OCI-LY1 (cell line): ENCODE data around the gene GTSE1.

Experiments used
- H2AFZ ChIP-seq: fragments of 200-600 bp; sonication (generic), shearing (Covaris generic); 2 replicates; pipeline ENCODE4 v1.6.0; 2014; ENCODE audit warnings: antibody characterized with exemption, mild to moderate bottlenecking, low read length
- H3F3A ChIP-seq: fragments of 200-600 bp; sonication (generic), shearing (Covaris generic); 2 replicates; pipeline ENCODE4 v1.6.0; 2014; ENCODE audit warnings: mild to moderate bottlenecking, antibody characterized with exemption, low read length, moderate library complexity; ENCODE audit not compliant: insufficient read depth
- H3K27ac ChIP-seq: fragments of 200-600 bp; sonication (generic); 2 replicates; pipeline ENCODE4 v1.5.1; 2014; ENCODE audit warnings: low read length, mixed run types, mild to moderate bottlenecking, low read depth; ENCODE audit not compliant: poor library complexity, severe bottlenecking
- H3K27me3 ChIP-seq: fragments of 200-600 bp; sonication (generic); 2 replicates; pipeline ENCODE4 v1.6.0; 2014; ENCODE audit warnings: antibody characterized with exemption, mild to moderate bottlenecking, low read length, moderate library complexity; ENCODE audit not compliant: insufficient read depth
- H3K36me3 ChIP-seq: fragments of 200-600 bp; sonication (generic); 2 replicates; pipeline ENCODE4 v1.6.1; 2014; ENCODE audit warnings: mild to moderate bottlenecking, antibody characterized with exemption, low read length, moderate library complexity, mixed read lengths; ENCODE audit not compliant: insufficient read depth
- H3K4me1 ChIP-seq: fragments of 200-600 bp; sonication (generic); 2 replicates; pipeline ENCODE4 v1.5.1; 2014; ENCODE audit warnings: mild to moderate bottlenecking, low read length, moderate library complexity; ENCODE audit not compliant: insufficient read depth, severe bottlenecking
- H3K4me2 ChIP-seq: fragments of 200-600 bp; sonication (generic), shearing (Covaris generic); 2 replicates; pipeline ENCODE4 v1.6.1; 2014; ENCODE audit warnings: low read length
- H3K4me3 ChIP-seq: fragments of 200-600 bp; sonication (generic); 2 replicates; pipeline ENCODE4 v1.5.1; 2014; ENCODE audit warnings: low read length, low read depth, mild to moderate bottlenecking, mixed read lengths; ENCODE audit not compliant: poor library complexity, severe bottlenecking
- H3K79me2 ChIP-seq: fragments of 200-600 bp; shearing (Covaris generic); 2 replicates; pipeline ENCODE4 v1.6.1; 2016; ENCODE audit warnings: mixed run types, low read length, mixed read lengths; ENCODE audit not compliant: insufficient read depth
- H3K9ac ChIP-seq: fragments of 200-600 bp; sonication (generic), shearing (Covaris generic); 2 replicates; pipeline ENCODE4 v1.6.1; 2014; ENCODE audit warnings: mild to moderate bottlenecking, low read length, mixed read lengths
- H3K9me2 ChIP-seq: fragments of 200-600 bp; sonication (generic), shearing (Covaris generic); 2 replicates; pipeline ENCODE4 v1.6.1; 2014; ENCODE audit warnings: low read depth, mild to moderate bottlenecking, low read length, mixed read lengths
- H3K9me3 ChIP-seq: fragments of 200-600 bp; shearing (Covaris generic); 2 replicates; pipeline ENCODE4 v1.6.1; 2014; ENCODE audit warnings: low read length, mixed read lengths
- H4K20me1 ChIP-seq: fragments of 200-600 bp; sonication (generic), shearing (Covaris generic); 2 replicates; pipeline ENCODE4 v1.6.0; 2016; ENCODE audit warnings: mild to moderate bottlenecking, low read length; ENCODE audit not compliant: insufficient read depth
- EZH2 ChIP-seq: fragments of 200-600 bp; sonication (generic), shearing (Covaris generic); IDR thresholded peaks from 2 replicates; pipeline ENCODE4 v1.8.0; 2017; ENCODE audit warnings: borderline replicate concordance, mixed run types, mild to moderate bottlenecking, antibody characterized with exemption, low read length, moderate library complexity, mixed read lengths
- TF ChIP-seq, protein P1 (sequence below): fragments of 200-600 bp; sonication (generic), shearing (Covaris generic); IDR thresholded peaks from 2 replicates; pipeline ENCODE4 v1.5.1; 2017; ENCODE audit warnings: mild to moderate bottlenecking, antibody characterized with exemption, low read length, moderate library complexity, mixed read lengths

The GTSE1 gene

DNA sequence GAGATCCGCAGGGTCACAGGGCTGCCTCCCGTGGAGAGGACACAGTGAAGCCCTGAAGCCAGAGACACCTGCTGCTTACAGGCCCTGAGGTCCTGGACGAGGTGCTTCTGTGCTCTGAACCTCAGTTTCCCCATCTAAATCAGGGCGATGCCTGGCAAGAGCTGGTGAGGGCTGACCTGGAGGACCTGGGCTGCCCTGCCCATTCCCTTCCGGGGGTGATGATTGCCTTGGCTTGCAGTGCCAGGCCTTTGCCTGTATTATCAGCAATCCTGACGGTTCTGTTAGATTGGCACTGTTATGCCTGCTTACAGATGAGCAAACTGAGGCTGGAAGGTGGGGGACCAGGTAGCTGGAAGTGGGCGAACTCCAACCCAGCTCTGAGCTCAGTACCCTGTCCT is 7.8 kb upstream of the GTSE1 start:
- TF ChIP-seq, protein P1, sequence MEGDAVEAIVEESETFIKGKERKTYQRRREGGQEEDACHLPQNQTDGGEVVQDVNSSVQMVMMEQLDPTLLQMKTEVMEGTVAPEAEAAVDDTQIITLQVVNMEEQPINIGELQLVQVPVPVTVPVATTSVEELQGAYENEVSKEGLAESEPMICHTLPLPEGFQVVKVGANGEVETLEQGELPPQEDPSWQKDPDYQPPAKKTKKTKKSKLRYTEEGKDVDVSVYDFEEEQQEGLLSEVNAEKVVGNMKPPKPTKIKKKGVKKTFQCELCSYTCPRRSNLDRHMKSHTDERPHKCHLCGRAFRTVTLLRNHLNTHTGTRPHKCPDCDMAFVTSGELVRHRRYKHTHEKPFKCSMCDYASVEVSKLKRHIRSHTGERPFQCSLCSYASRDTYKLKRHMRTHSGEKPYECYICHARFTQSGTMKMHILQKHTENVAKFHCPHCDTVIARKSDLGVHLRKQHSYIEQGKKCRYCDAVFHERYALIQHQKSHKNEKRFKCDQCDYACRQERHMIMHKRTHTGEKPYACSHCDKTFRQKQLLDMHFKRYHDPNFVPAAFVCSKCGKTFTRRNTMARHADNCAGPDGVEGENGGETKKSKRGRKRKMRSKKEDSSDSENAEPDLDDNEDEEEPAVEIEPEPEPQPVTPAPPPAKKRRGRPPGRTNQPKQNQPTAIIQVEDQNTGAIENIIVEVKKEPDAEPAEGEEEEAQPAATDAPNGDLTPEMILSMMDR = no peak
- TF ChIP-seq EZH2 = no peak
- H3K79me2 ChIP-seq = no peaks in the 10 kb centered on the region
- H3K4me1 ChIP-seq = peaks cover 24% of the 10 kb centered on the region
- H3K9me3 ChIP-seq = no peaks in the 10 kb centered on the region
- no peak overlapping the region for H3K4me3 ChIP-seq
- no peaks in the 10 kb centered on the region for H3K27me3 ChIP-seq
- H2AFZ ChIP-seq = no peak overlapping the region
- H3K9me2 ChIP-seq = no peaks in the 10 kb centered on the region
- H3F3A ChIP-seq = no peaks in the 10 kb centered on the region
- no peak overlapping the region for H3K27ac ChIP-seq
- no peaks in the 10 kb centered on the region for H4K20me1 ChIP-seq
- no peak overlapping the region for H3K4me2 ChIP-seq
- H3K36me3 ChIP-seq = no peaks in the 10 kb centered on the region; the same call in 1 of the 2 replicates
- H3K9ac ChIP-seq = no peak overlapping the region

DNA sequence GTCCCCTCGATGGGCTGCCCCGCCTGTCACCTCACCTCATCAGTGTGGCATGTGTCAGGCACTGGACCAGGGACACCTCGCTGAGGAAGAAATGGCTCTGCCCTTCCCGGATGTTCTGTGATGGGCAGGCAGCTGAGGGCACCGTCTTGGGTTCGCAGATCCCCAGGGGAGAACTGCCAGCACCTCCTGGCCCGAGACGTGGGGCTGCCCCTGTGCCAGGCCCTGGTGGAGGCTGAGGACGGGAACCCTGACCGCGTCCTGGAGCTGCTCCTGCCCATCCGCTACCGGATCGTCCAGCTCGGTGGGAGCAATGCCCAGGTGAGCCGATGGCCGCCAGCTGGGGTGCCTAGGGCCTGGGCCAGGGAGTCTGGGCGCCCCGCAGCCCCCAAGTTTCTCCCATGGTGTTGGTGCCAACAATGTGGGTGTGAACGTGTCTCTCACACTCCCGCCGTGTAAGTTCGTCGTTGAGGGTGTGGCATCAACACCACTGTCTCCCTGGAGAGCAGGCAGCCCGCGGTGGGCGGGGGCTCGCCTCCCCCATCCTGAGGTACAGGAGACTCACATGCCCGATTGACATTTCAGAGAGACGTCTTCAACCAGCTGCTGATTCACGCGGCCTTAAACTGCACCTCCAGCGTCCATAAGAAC is 7.3 kb upstream of the GTSE1 start:
- no peak overlapping the region for H2AFZ ChIP-seq

DNA sequence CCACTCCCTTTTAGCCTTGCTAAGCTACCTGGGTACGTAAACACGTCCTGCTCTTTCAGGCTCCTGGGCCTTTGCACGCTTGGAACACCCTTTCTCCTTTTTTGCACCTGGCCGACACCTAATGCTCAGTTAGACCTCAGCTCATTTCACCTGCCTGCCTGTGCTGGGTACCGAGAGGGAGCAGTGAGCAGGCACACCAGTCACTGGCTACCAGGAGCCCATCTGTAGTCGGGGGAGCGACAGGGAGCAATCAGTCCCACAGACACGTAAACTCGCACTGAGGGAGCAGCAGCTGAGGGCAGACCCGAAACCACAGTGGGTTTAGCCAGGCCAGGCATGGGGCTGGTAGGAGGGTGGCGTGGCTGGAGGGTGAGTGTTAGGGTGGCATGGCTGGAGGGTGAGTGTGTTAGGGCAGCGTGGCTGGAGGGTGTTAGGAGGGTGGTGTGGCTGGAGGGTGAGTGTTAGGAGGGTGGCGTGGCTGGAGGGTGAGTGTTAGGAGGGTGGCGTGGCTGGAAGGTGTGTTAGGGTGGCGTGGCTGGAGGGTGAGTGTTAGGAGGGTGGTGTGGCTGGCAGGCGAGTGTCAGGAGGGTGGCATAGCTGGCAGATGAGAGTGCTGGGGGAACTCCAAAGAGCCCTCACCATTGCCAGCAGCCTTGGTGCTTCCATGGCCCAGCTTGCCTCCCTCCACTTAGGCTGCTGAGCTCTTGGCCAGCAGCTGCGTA is 6.4 kb upstream of the GTSE1 start:
- Histone ChIP-seq H2AFZ (no peak overlapping the region), H3K9me2 (no peaks in the 10 kb centered on the region), H3K79me2 (no peaks in the 10 kb centered on the region), H3K4me2 (no peak overlapping the region), H3K9ac (no peak overlapping the region), H3K27me3 (no peaks in the 10 kb centered on the region), H3K27ac (no peak overlapping the region), H4K20me1 (no peaks in the 10 kb centered on the region), H3K36me3 (no peaks in the 10 kb centered on the region; the same call in 1 of the 2 replicates), H3F3A (no peaks in the 10 kb centered on the region), H3K9me3 (no peaks in the 10 kb centered on the region), H3K4me3 (no peak overlapping the region), H3K4me1 (peaks cover 27% of the 10 kb centered on the region)
- no peak for TF ChIP-seq EZH2
- TF ChIP-seq, protein P1 = no peak

More for the DNA sequence above, 7.3 kb upstream of the GTSE1 start:
- Histone ChIP-seq H3K9me2 (no peaks in the 10 kb centered on the region), H3K4me1 (peaks cover 25% of the 10 kb centered on the region), H3F3A (no peaks in the 10 kb centered on the region), H3K36me3 (no peaks in the 10 kb centered on the region; the same call in 1 of the 2 replicates), H3K4me2 (no peak overlapping the region), H3K27ac (no peak overlapping the region), H4K20me1 (no peaks in the 10 kb centered on the region), H3K27me3 (no peaks in the 10 kb centered on the region), H3K9ac (no peak overlapping the region), H3K79me2 (no peaks in the 10 kb centered on the region), H3K4me3 (no peak overlapping the region), H3K9me3 (no peaks in the 10 kb centered on the region)
- no peak for TF ChIP-seq EZH2
- TF ChIP-seq, protein P1 = no peak
